Mucosa of descending colon (tissue), 3 donors: ENCODE results near the gene ACTR1B. TPM values are rescaled to one million over a fixed set of nuclear protein-coding genes. Genes with fewer than 3 reads are reported as not detected.

Experiments used
- ATAC-seq: fragments of 200-7000 bp; cut with Tn5 transposase; one replicate; pipeline ENCODE4 v1.9.1; 2020; ENCODE audit warnings: mild to moderate bottlenecking, moderate library complexity
- DNase-seq, 3 donors: peaks; one replicate each; pipeline ENCODE4 v3.0.0-alpha.2; 2020
- H3K36me3 ChIP-seq: fragments of 200-600 bp; one replicate; pipeline ENCODE4 v1.8.0; 2021; ENCODE audit warnings: low read depth, mild to moderate bottlenecking
- H3K4me1 ChIP-seq: fragments of 200-600 bp; one replicate; pipeline ENCODE4 v1.8.0; 2021; ENCODE audit warnings: low read depth, mild to moderate bottlenecking
- H3K4me3 ChIP-seq: fragments of 200-600 bp; one replicate; pipeline ENCODE4 v1.8.0; 2021; ENCODE audit warnings: mild to moderate bottlenecking
- H3K9me3 ChIP-seq: fragments of 200-600 bp; one replicate; pipeline ENCODE4 v1.8.0; 2021; ENCODE audit warnings: mild to moderate bottlenecking
- CTCF ChIP-seq: fragments of 200-600 bp; IDR thresholded peaks from one replicate; pipeline ENCODE4 v1.8.0; 2022; ENCODE audit warnings: antibody characterized with exemption, mild to moderate bottlenecking
- intact Hi-C, 2 donors: fragments of 100-400 bp; cut with DNase I in 1 of 2; cut with micrococcal nuclease in 1 of 2; formaldehyde crosslinking; loops; one replicate each; pipeline versions ENCODE4 v1.11.0 to v1.11.1; 2022; cut with DNase I, micrococcal nuclease
- total RNA-seq, 3 donors: library from RNA; stranded (reverse); fragmentation: NEBNext Ultra II Directional in 2 of 3; extraction: Animal tissue kit (Norgen Biotek cat#: 25700) in 2 of 3; gene quantifications; one replicate each; pipeline versions ENCODE4 v1.2.1 to v1.2.4, GENCODE V29; 2021 to 2023
- donor health status: DM: no; HTN: no; CAD: no; lungs with moderate emphysema.
- donor health status: DM: no; HTN: no; CAD: no.
- donor health status: DM: no; HTN: yes; CAD: no.

ACTR1B gene
- total RNA-seq, 3 donors from 2014 or later: 63.4 to 79.7 (median 78.3) TPM

GRCh38 chr2:97656129-97656755, 7.6 kb downstream of the ACTR1B start:
- H3K36me3 ChIP-seq: no peaks in the 10 kb centered on the region

GRCh38 chr2:97654791-97655190, 9.1 kb downstream of the ACTR1B start:
- no peak for ATAC-seq
- intact Hi-C loops: no loop called here

More at GRCh38 chr2:97656129-97656755, 7.6 kb downstream of the ACTR1B start:
- no peak for TF ChIP-seq CTCF
- intact Hi-C loops: no loop called here
- DNase-seq (no peak), ATAC-seq (no peak)
- H3K4me1 ChIP-seq: peaks cover 3% of the 10 kb centered on the region
- no peak overlapping the region for H3K4me3 ChIP-seq
- H3K9me3 ChIP-seq: no peaks in the 10 kb centered on the region

GRCh38 chr2:97654309-97654708, 9.5 kb downstream of the ACTR1B start:
- no peak for TF ChIP-seq CTCF
- Histone ChIP-seq H3K36me3 (no peaks in the 10 kb centered on the region), H3K4me1 (peaks cover 6% of the 10 kb centered on the region), H3K4me3 (no peak overlapping the region), H3K9me3 (no peaks in the 10 kb centered on the region)
- ATAC-seq (no peak), DNase-seq (no peak)
- intact Hi-C loops: no loop called here

More at GRCh38 chr2:97654791-97655190, 9.1 kb downstream of the ACTR1B start:
- peaks cover 1% of the 10 kb centered on the region for H3K4me1 ChIP-seq
- H3K4me3 ChIP-seq: no peak overlapping the region
- no peaks in the 10 kb centered on the region for H3K9me3 ChIP-seq
- TF ChIP-seq CTCF: no peak
- no peaks in the 10 kb centered on the region for H3K36me3 ChIP-seq
- no peak for DNase-seq

- no peak overlapping the region for H3K4me3 ChIP-seq
- H3K4me1 ChIP-seq: peaks cover 8% of the 10 kb centered on the region
- ATAC-seq: no peak
- H3K9me3 ChIP-seq: no peaks in the 10 kb centered on the region
- no peak for TF ChIP-seq CTCF
- DNase-seq: no peak
- H3K36me3 ChIP-seq: no peaks in the 10 kb centered on the region
- intact Hi-C loops: no loop called here
These were observed 10.0 kb downstream of the ACTR1B start for GRCh38 chr2:97653874-97654273.

- DNase-seq (no peak), ATAC-seq (no peak)
- peaks cover 12% of the 10 kb centered on the region for H3K4me1 ChIP-seq
- H3K36me3 ChIP-seq: no peaks in the 10 kb centered on the region
- intact Hi-C loops: no loop called here
- H3K9me3 ChIP-seq: no peaks in the 10 kb centered on the region
- H3K4me3 ChIP-seq: no peak overlapping the region
- no peak for TF ChIP-seq CTCF
These were observed 10.4 kb downstream of the ACTR1B start for GRCh38 chr2:97653473-97653872.

GRCh38 chr2:97651114-97651513, 12.7 kb downstream of the ACTR1B start:
- TF ChIP-seq CTCF: no peak
- intact Hi-C loops: no loop called here
- peaks cover 30% of the 10 kb centered on the region for H3K4me1 ChIP-seq
- H3K4me3 ChIP-seq: no peak overlapping the region
- H3K9me3 ChIP-seq: no peaks in the 10 kb centered on the region
- ATAC-seq: no peak
- H3K36me3 ChIP-seq: no peaks in the 10 kb centered on the region
- DNase-seq: no peak
